ENCODE data around the gene CDKN1A. TPM values are rescaled to one million over a fixed set of nuclear protein-coding genes. Genes with fewer than 3 reads are reported as not detected.

The CDKN1A gene
- total and polyA plus RNA-seq, 2 experiments from 2014 or later = 549 to 813 TPM

DNA sequence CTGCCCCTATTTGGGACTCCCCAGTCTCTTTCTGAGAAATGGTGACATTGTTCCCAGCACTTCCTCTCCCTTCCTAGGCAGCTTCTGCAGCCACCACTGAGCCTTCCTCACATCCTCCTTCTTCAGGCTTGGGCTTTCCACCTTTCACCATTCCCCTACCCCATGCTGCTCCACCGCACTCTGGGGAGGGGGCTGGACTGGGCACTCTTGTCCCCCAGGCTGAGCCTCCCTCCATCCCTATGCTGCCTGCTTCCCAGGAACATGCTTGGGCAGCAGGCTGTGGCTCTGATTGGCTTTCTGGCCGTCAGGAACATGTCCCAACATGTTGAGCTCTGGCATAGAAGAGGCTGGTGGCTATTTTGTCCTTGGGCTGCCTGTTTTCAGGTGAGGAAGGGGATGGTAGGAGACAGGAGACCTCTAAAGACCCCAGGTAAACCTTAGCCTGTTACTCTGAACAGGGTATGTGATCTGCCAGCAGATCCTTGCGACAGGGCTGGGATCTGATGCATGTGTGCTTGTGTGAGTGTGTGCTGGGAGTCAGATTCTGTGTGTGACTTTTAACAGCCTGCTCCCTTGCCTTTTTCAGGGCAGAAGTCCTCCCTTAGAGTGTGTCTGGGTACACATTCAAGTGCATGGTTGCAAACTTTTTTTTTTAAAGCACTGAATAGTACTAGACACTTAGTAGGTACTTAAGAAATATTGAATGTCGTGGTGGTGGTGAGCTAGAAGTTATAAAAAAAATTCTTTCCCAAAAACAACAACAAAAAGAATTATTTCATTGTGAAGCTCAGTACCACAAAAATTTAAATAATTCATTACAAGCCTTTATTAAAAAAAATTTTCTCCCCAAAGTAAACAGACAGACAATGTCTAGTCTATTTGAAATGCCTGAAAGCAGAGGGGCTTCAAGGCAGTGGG lies 2.1 kb upstream of the CDKN1A start:
- WGBS, 2 experiments (ENCODE audit: low coverage in 1 of 2, low lambda C conversion rate in 2 of 2, missing lambda C conversion rate in 2 of 2) = 78 to 80% methylated on average over 4 of the region's 4 CpGs
- peak; percentile 60 for DNase-seq

DNA sequence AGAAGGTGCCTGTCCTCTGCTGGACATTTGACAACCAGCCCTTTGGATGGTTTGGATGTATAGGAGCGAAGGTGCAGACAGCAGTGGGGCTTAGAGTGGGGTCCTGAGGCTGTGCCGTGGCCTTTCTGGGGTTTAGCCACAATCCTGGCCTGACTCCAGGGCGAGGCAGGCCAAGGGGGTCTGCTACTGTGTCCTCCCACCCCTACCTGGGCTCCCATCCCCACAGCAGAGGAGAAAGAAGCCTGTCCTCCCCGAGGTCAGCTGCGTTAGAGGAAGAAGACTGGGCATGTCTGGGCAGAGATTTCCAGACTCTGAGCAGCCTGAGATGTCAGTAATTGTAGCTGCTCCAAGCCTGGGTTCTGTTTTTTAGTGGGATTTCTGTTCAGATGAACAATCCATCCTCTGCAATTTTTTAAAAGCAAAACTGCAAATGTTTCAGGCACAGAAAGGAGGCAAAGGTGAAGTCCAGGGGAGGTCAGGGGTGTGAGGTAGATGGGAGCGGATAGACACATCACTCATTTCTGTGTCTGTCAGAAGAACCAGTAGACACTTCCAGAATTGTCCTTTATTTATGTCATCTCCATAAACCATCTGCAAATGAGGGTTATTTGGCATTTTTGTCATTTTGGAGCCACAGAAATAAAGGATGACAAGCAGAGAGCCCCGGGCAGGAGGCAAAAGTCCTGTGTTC lies 1.3 kb upstream of the CDKN1A start:
- peak overlapping the region; percentile 98 for H3K9ac ChIP-seq
- no peaks in the 10 kb centered on the region for H3K27me3 ChIP-seq (replicated peaks; ENCODE audit: insufficient read depth)
- H3K36me3 ChIP-seq (ENCODE audit: low read depth) = peaks cover 10% of the 10 kb centered on the region
- no peaks in the 10 kb centered on the region for H3K9me2 ChIP-seq (ENCODE audit: insufficient read depth)
- no peaks in the 10 kb centered on the region for H3K9me3 ChIP-seq (ENCODE audit: low read depth)
- peak overlapping the region; percentile 96 for H3K27ac ChIP-seq
- H3K4me2 ChIP-seq (ENCODE audit: unreplicated experiment) = peak overlapping the region; percentile 83
- WGBS, 2 experiments (ENCODE audit: low coverage in 1 of 2, low lambda C conversion rate in 2 of 2, missing lambda C conversion rate in 2 of 2) = 46% methylated on average over 7 of the region's 7 CpGs
- peak overlapping the region; percentile 94 for H3K4me3 ChIP-seq
- H3K79me2 ChIP-seq (ENCODE audit: insufficient read depth) = peaks cover 33% of the 10 kb centered on the region
- peaks cover 10% of the 10 kb centered on the region; the same call in 1 of the 2 replicates for H4K20me1 ChIP-seq (ENCODE audit: insufficient read depth)
- peaks cover 39% of the 10 kb centered on the region for H3F3A ChIP-seq (ENCODE audit: insufficient read depth)
- in situ Hi-C loops (cut with MboI) = no loop called here
- H3K4me1 ChIP-seq (ENCODE audit: insufficient read depth) = peaks cover 40% of the 10 kb centered on the region
- DNase-seq = peak; percentile 51
- TF ChIP-seq EZH2phosphoT487 (IDR thresholded peaks at IDR 0.05; ENCODE audit: insufficient read depth, low read depth) (no peak), EZH2 (IDR thresholded peaks at IDR 0.05; ENCODE audit: insufficient read depth, poor library complexity, severe bottlenecking) (no peak)
- H2AFZ ChIP-seq = peak overlapping the region; percentile 54

More for the DNA sequence above, 2.1 kb upstream of the CDKN1A start:
- TF ChIP-seq EZH2phosphoT487 (IDR thresholded peaks at IDR 0.05; ENCODE audit: insufficient read depth, low read depth) = no peak
- TF ChIP-seq EZH2 (IDR thresholded peaks at IDR 0.05; ENCODE audit: insufficient read depth, poor library complexity, severe bottlenecking) = no peak
- peak overlapping the region; percentile 96 for H3K27ac ChIP-seq
- peak overlapping the region; percentile 98 for H3K9ac ChIP-seq
- H3K79me2 ChIP-seq (ENCODE audit: insufficient read depth) = peaks cover 24% of the 10 kb centered on the region
- H3K4me3 ChIP-seq = peak overlapping the region; percentile 94; the same call in 1 of the 2 replicates
- H3K9me2 ChIP-seq (ENCODE audit: insufficient read depth) = no peaks in the 10 kb centered on the region
- peaks cover 4% of the 10 kb centered on the region; the same call in 1 of the 2 replicates for H3K36me3 ChIP-seq (ENCODE audit: low read depth)
- H2AFZ ChIP-seq = peak overlapping the region; percentile 77
- peak overlapping the region; percentile 83 for H3K4me2 ChIP-seq (ENCODE audit: unreplicated experiment)
- H3F3A ChIP-seq (ENCODE audit: insufficient read depth) = peaks cover 31% of the 10 kb centered on the region
- H3K27me3 ChIP-seq (replicated peaks; ENCODE audit: insufficient read depth) = no peaks in the 10 kb centered on the region
- H3K4me1 ChIP-seq (ENCODE audit: insufficient read depth) = peaks cover 32% of the 10 kb centered on the region
- in situ Hi-C loops (cut with MboI) = no loop called here
- H4K20me1 ChIP-seq (ENCODE audit: insufficient read depth) = 0 out of 2 replicates have a peak, but pooled peaks cover 5% of the 10 kb centered on the region
- H3K9me3 ChIP-seq (ENCODE audit: low read depth) = no peaks in the 10 kb centered on the region

DNA sequence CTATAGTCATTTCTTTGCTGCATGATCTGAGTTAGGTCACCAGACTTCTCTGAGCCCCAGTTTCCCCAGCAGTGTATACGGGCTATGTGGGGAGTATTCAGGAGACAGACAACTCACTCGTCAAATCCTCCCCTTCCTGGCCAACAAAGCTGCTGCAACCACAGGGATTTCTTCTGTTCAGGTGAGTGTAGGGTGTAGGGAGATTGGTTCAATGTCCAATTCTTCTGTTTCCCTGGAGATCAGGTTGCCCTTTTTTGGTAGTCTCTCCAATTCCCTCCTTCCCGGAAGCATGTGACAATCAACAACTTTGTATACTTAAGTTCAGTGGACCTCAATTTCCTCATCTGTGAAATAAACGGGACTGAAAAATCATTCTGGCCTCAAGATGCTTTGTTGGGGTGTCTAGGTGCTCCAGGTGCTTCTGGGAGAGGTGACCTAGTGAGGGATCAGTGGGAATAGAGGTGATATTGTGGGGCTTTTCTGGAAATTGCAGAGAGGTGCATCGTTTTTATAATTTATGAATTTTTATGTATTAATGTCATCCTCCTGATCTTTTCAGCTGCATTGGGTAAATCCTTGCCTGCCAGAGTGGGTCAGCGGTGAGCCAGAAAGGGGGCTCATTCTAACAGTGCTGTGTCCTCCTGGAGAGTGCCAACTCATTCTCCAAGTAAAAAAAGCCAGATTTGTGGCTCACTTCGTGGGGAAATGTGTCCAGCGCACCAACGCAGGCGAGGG lies 594 bp upstream of the CDKN1A start:
- H3K27me3 ChIP-seq (replicated peaks; ENCODE audit: insufficient read depth) = no peaks in the 10 kb centered on the region
- H2AFZ ChIP-seq = peak overlapping the region; percentile 54; the same call in 1 of the 2 replicates
- DNase-seq = peak; percentile 45
- H3K27ac ChIP-seq = peak overlapping the region; percentile 96
- peak overlapping the region; percentile 83 for H3K4me2 ChIP-seq (ENCODE audit: unreplicated experiment)
- peaks cover 47% of the 10 kb centered on the region for H3K4me1 ChIP-seq (ENCODE audit: insufficient read depth)
- H3K79me2 ChIP-seq (ENCODE audit: insufficient read depth) = peaks cover 40% of the 10 kb centered on the region
- no peaks in the 10 kb centered on the region for H3K9me2 ChIP-seq (ENCODE audit: insufficient read depth)
- no peak for TF ChIP-seq EZH2 (IDR thresholded peaks at IDR 0.05; ENCODE audit: insufficient read depth, poor library complexity, severe bottlenecking)
- no peak for TF ChIP-seq EZH2phosphoT487 (IDR thresholded peaks at IDR 0.05; ENCODE audit: insufficient read depth, low read depth)
- 6 to 10% methylated on average over 10 of the region's 10 CpGs for WGBS, 2 experiments (ENCODE audit: low coverage in 1 of 2, low lambda C conversion rate in 2 of 2, missing lambda C conversion rate in 2 of 2)
- H3K9me3 ChIP-seq (ENCODE audit: low read depth) = no peaks in the 10 kb centered on the region
- in situ Hi-C loops (cut with MboI) = no loop called here
- H3K36me3 ChIP-seq (ENCODE audit: low read depth) = peaks cover 11% of the 10 kb centered on the region
- H3K4me3 ChIP-seq = peak overlapping the region; percentile 94
- H3K9ac ChIP-seq = peak overlapping the region; percentile 98
- peaks cover 17% of the 10 kb centered on the region; the same call in 1 of the 2 replicates for H4K20me1 ChIP-seq (ENCODE audit: insufficient read depth)
- H3F3A ChIP-seq (ENCODE audit: insufficient read depth) = peaks cover 47% of the 10 kb centered on the region

Measured in GM23248 (cell line).